Retinal pigment epithelial cell (primary cell): ENCODE data around the gene CEP131.

Experiments
- DNase-seq: peaks from one replicate; pipeline ENCODE4 v3.0.0-alpha.2; 2010; ENCODE audit warnings: low read depth
- H3K4me3 ChIP-seq: 2 replicates; pipeline ENCODE4 v1.5.1; 2011; ENCODE audit warnings: mild to moderate bottlenecking, low read length, control low read depth, moderate library complexity
- TF ChIP-seq, protein P1 (sequence below): conservative IDR thresholded peaks from 2 replicates; pipeline ENCODE4 v1.5.1; 2011; ENCODE audit warnings: low read depth, low read length, control low read depth, inconsistent platforms

Gene CEP131

DNA sequence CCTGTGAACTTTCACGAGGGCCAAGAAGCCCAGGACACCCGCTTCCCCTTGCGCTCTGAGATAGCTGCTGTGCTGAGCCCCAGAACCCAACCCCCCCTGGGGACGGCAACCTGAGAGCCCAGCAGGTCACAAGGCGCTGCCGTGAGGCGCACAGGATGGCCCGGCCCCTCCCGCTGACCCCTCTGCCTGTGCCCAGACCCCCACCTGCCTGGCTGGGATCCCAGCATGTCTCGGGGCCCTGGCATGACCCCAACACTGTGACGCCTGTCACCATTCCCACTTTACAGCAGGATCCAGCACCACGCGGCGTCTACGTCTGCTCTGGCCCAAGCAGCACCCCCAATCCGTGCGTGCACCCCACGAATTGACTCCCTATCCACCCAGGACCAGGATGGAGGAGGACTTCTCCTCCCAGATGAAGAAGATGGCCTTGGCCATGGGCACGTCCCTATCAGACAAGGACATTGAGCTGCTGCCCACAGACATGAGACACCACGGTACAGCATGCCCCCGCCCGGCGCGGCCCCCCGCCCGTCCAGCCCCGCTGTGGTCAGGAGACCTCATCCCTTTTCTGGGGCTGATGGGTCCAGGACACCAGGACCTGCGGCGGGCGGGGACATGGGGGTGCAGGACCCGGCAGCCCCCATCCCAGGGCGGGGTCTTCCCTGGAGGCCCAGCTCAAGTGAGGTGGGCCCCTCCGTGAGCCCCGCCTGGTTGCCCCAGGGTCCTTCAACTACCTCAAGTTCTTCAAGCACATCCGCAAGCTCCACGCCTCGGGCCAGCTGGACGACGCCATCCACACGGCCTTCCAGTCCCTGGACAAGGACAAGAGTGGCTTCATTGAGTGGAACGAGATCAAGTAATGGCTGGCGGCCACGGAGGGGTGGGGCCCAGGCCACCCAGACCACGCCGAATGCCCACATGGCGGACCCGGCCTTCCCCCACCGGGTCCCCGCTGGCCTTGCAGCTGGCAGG, 41.6 kb downstream of the CEP131 start:
- no peak for DNase-seq
- no peak overlapping the region for H3K4me3 ChIP-seq
- TF ChIP-seq, protein P1, sequence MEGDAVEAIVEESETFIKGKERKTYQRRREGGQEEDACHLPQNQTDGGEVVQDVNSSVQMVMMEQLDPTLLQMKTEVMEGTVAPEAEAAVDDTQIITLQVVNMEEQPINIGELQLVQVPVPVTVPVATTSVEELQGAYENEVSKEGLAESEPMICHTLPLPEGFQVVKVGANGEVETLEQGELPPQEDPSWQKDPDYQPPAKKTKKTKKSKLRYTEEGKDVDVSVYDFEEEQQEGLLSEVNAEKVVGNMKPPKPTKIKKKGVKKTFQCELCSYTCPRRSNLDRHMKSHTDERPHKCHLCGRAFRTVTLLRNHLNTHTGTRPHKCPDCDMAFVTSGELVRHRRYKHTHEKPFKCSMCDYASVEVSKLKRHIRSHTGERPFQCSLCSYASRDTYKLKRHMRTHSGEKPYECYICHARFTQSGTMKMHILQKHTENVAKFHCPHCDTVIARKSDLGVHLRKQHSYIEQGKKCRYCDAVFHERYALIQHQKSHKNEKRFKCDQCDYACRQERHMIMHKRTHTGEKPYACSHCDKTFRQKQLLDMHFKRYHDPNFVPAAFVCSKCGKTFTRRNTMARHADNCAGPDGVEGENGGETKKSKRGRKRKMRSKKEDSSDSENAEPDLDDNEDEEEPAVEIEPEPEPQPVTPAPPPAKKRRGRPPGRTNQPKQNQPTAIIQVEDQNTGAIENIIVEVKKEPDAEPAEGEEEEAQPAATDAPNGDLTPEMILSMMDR, result no peak

DNA sequence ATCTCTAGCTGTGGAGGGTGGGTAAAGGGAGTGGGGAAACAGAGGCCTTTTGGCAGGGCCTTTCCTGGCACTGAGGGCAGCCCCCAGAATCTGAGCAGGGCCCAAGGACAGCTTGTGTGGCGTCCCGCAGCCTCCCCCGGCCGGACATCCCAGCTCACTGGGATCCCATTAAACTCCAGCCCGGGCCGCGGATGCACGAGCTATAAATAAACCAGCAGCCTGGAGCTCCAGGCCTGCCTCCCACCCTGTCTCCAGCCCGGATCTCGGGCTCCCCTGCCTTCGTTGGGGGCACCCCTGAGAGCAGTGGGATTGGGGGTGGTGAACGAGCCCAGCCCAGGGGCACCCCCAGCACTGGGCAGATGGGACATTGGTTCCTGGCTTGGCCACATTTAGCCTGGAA, 42.9 kb downstream of the CEP131 start:
- TF ChIP-seq, protein P1, result no peak
- DNase-seq, result no peak
- no peak overlapping the region for H3K4me3 ChIP-seq

DNA sequence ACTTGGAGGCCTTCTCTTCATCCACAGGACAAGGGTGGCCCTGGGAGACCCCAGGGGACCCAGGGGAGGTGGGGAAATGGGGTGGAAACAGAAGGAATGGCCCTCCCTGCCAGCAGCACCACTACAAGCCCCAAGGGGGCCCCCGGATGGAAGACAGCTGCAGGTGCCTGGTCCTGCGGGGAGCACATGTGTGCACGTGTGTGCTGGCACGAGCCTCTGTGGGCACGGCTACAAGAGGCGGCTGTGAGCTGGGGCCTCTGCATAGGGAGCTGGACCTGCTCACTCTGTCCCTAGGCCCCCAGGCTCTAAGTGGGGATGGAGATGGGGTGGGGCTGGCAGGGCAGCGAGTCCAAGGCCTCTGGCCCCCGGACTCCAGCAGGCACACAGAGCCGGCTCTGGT, 43.5 kb downstream of the CEP131 start:
- H3K4me3 ChIP-seq, result no peak overlapping the region
- TF ChIP-seq, protein P1, result no peak
- no peak for DNase-seq

DNA sequence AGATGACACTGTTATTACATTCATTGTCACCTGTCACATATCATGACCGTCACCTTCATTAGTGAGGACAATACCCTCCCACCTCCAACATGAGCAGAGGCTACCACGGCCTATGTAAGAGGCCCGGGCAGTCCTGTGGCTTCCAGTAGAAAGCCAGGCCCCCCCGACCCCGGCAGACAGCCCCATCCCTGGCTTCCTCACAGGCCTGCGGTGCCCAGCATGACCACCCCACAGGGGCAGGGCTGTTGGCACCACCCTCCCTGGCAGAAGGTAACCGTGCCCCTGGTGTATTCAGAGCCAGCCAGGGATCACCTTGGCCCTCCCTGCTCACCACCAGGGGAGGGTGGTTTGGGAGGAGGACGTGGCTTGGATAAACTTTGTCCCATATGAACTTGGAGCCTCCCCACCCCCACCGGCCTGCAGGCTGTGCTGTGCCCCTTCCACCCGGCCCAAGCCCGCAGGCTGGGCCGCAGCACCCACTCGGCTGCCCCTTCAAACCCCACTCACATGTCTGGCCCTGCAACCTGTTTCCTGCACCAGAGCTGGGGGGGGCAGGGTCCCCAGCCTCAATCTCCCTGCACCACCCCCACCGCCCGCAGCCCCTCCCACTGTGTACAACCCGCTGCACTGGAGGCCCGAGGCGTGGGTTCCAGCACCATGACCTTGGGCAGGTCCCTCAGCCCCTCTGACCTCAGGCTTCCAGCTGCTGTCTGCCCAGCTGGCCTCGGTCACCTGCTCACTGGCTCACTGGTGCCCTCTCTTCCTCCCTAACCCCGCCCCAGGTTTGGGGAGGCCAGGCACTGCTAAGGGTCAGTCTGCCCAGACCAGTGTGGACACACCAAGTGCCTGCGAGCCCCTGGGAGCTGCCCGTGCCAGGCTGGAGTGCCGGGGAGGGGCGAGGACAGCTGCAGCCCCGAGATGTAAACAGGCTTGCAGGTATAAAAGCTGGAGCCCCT, 44.4 kb downstream of the CEP131 start:
- TF ChIP-seq, protein P1, result no peak
- no peak overlapping the region for H3K4me3 ChIP-seq

DNA sequence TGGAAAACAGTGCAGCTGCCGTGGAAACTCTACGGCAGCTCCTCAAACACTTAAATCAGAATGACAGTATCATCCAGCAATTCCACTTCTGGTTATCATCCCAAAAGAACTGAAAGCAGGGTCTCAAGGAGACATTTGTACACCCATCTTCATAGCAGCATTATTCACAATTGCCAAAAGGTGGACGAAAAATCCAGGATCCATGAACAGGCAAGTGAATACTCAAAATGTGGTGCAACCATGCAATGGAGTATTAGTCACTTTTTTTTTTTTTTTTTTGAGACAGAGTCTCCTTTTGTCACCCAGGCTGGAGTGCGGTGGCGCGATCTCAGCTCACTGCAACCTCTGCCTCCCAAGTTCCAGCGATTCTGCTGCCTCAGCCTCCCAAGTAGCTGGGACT, 46.1 kb downstream of the CEP131 start:
- TF ChIP-seq, protein P1, result no peak
- H3K4me3 ChIP-seq, result no peak overlapping the region
- DNase-seq, result no peak

More for the DNA sequence above, 44.4 kb downstream of the CEP131 start:
- no peak for DNase-seq

DNA sequence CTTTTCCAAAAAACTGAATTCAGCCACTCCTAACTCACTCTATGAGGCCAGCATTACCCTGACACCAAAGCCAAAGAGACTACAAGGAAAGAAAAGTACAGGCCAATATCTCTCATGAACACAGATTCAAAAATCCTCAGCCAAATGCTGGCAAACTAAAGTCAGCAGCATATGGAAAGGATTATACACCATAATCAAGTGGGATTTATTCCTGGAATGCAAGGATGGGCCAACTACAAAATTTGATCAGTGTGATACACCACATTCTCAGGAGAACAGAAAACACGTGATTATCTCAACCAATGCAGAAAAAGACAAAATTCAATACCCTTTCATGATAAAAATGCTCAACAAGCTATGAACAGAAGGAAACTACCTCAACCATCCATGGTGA, 49.0 kb downstream of the CEP131 start:
- peak; percentile 18 for DNase-seq
- TF ChIP-seq, protein P1, result no peak
- H3K4me3 ChIP-seq, result no peak overlapping the region
